Mucosa of rectum (tissue), 2 donors: ENCODE measurements around the gene LARGE1.

Source experiments
- H3K27ac ChIP-seq, 2 donors: one replicate each; pipeline ENCODE4 v1.7.0; 2013; ENCODE audit warnings: inconsistent platforms in 2 of 2, low read depth in 2 of 2, low read length in 2 of 2
- H3K27me3 ChIP-seq, 2 donors: one replicate each; pipeline ENCODE4 v1.7.0; 2013; ENCODE audit warnings: low read length in 2 of 2; ENCODE audit not compliant: control insufficient read depth in 2 of 2, insufficient read depth in 2 of 2
- H3K36me3 ChIP-seq, 2 donors: one replicate each; pipeline ENCODE4 v1.7.0; 2013; ENCODE audit warnings: low read length in 2 of 2; ENCODE audit not compliant: control insufficient read depth in 2 of 2, insufficient read depth in 2 of 2
- H3K4me1 ChIP-seq, 2 donors: one replicate each; pipeline ENCODE4 v1.7.0; 2013; ENCODE audit warnings: low read length in 2 of 2, mild to moderate bottlenecking in 1 of 2; ENCODE audit not compliant: control insufficient read depth in 2 of 2, insufficient read depth in 2 of 2
- H3K4me3 ChIP-seq, 2 donors: one replicate each; pipeline ENCODE4 v1.7.0; 2013; ENCODE audit warnings: low read length in 2 of 2
- H3K9ac ChIP-seq, 2 donors: one replicate each; pipeline ENCODE4 v1.7.0; 2013; ENCODE audit warnings: low read length in 2 of 2, low read depth in 1 of 2, mild to moderate bottlenecking in 1 of 2
- H3K9me3 ChIP-seq, 2 donors: one replicate each; pipeline ENCODE4 v1.7.0; 2013; ENCODE audit warnings: low read length in 2 of 2; ENCODE audit not compliant: control insufficient read depth in 2 of 2
- donor health status: healthy.
- donor health status: Normal muscosa, but diverticular disease.

The LARGE1 gene

GRCh38 chr22:33747576-33748180 is 172.6 kb downstream of the LARGE1 start:
- H3K4me1 ChIP-seq = peaks cover 11 to 18% of the 10 kb centered on the region in 2 donors
- no peaks in the 10 kb centered on the region for H3K27me3 ChIP-seq
- H3K36me3 ChIP-seq = no peaks in the 10 kb centered on the region
- no peaks in the 10 kb centered on the region for H3K9me3 ChIP-seq
- H3K9ac ChIP-seq = no peak overlapping the region
- H3K27ac ChIP-seq = no peak overlapping the region
- H3K4me3 ChIP-seq = no peak overlapping the region

- H3K4me3 ChIP-seq = no peak overlapping the region
- H3K27ac ChIP-seq = no peak overlapping the region
- peaks cover 11 to 18% of the 10 kb centered on the region in 2 donors for H3K4me1 ChIP-seq
- no peak overlapping the region for H3K9ac ChIP-seq
- H3K36me3 ChIP-seq = no peaks in the 10 kb centered on the region
- no peaks in the 10 kb centered on the region for H3K9me3 ChIP-seq
- H3K27me3 ChIP-seq = no peaks in the 10 kb centered on the region
Measured at GRCh38 chr22:33747029-33747428, 173.2 kb downstream of the LARGE1 start.

GRCh38 chr22:33746501-33746928 is 173.8 kb downstream of the LARGE1 start:
- H3K4me1 ChIP-seq = peaks cover 11 to 18% of the 10 kb centered on the region in 2 donors
- no peaks in the 10 kb centered on the region for H3K36me3 ChIP-seq
- no peaks in the 10 kb centered on the region for H3K9me3 ChIP-seq
- no peak overlapping the region for H3K27ac ChIP-seq
- no peak overlapping the region for H3K4me3 ChIP-seq
- H3K27me3 ChIP-seq = no peaks in the 10 kb centered on the region
- H3K9ac ChIP-seq = no peak overlapping the region

- no peak overlapping the region for H3K27ac ChIP-seq
- H3K9me3 ChIP-seq = no peaks in the 10 kb centered on the region
- no peak overlapping the region for H3K4me3 ChIP-seq
- no peaks in the 10 kb centered on the region for H3K27me3 ChIP-seq
- H3K4me1 ChIP-seq = peaks cover 11 to 18% of the 10 kb centered on the region in 2 donors
- H3K9ac ChIP-seq = no peak overlapping the region
- H3K36me3 ChIP-seq = no peaks in the 10 kb centered on the region
Measured at GRCh38 chr22:33745501-33745900, 174.8 kb downstream of the LARGE1 start.

- H3K4me1 ChIP-seq = peaks cover 11 to 18% of the 10 kb centered on the region in 2 donors
- H3K9ac ChIP-seq = no peak overlapping the region
- no peaks in the 10 kb centered on the region for H3K9me3 ChIP-seq
- no peak overlapping the region for H3K27ac ChIP-seq
- H3K4me3 ChIP-seq = no peak overlapping the region
- no peaks in the 10 kb centered on the region for H3K27me3 ChIP-seq
- no peaks in the 10 kb centered on the region for H3K36me3 ChIP-seq
Measured at GRCh38 chr22:33743756-33744155, 176.5 kb downstream of the LARGE1 start.

- Histone ChIP-seq H3K27me3 (no peaks in the 10 kb centered on the region), H3K4me3 (no peak overlapping the region), H3K9me3 (no peaks in the 10 kb centered on the region), H3K9ac (no peak overlapping the region), H3K4me1 (no peaks in the 10 kb centered on the region), H3K27ac (no peak overlapping the region), H3K36me3 (no peaks in the 10 kb centered on the region)
Measured at GRCh38 chr22:33741025-33741424, 179.3 kb downstream of the LARGE1 start.

GRCh38 chr22:33739516-33739915 is 180.8 kb downstream of the LARGE1 start:
- H3K27me3 ChIP-seq = no peaks in the 10 kb centered on the region
- no peak overlapping the region for H3K9ac ChIP-seq
- no peaks in the 10 kb centered on the region for H3K36me3 ChIP-seq
- no peak overlapping the region for H3K27ac ChIP-seq
- no peaks in the 10 kb centered on the region for H3K4me1 ChIP-seq
- H3K9me3 ChIP-seq = no peaks in the 10 kb centered on the region
- no peak overlapping the region for H3K4me3 ChIP-seq

- Histone ChIP-seq H3K4me3 (no peak overlapping the region), H3K9ac (no peak overlapping the region), H3K4me1 (no peaks in the 10 kb centered on the region), H3K27me3 (no peaks in the 10 kb centered on the region), H3K36me3 (no peaks in the 10 kb centered on the region), H3K9me3 (no peaks in the 10 kb centered on the region), H3K27ac (no peak overlapping the region)
Measured at GRCh38 chr22:33737662-33738061, 182.6 kb downstream of the LARGE1 start.

GRCh38 chr22:33735978-33736377 is 184.3 kb downstream of the LARGE1 start:
- Histone ChIP-seq H3K4me1 (no peaks in the 10 kb centered on the region), H3K27me3 (no peaks in the 10 kb centered on the region), H3K36me3 (no peaks in the 10 kb centered on the region), H3K27ac (no peak overlapping the region), H3K9ac (no peak overlapping the region), H3K9me3 (no peaks in the 10 kb centered on the region), H3K4me3 (no peak overlapping the region)

GRCh38 chr22:33728847-33729246 is 191.4 kb downstream of the LARGE1 start:
- H3K27me3 ChIP-seq = no peaks in the 10 kb centered on the region
- H3K36me3 ChIP-seq = no peaks in the 10 kb centered on the region
- H3K27ac ChIP-seq = no peak overlapping the region
- no peaks in the 10 kb centered on the region for H3K4me1 ChIP-seq
- H3K9me3 ChIP-seq = no peaks in the 10 kb centered on the region
- H3K9ac ChIP-seq = no peak overlapping the region
- H3K4me3 ChIP-seq = no peak overlapping the region
